Inflammatory macrophage treated with lipopolysaccharide for 4 hours (primary cell): ENCODE data around the gene ZFY.
"Not testable (repeated sequence)": the region's sequence is repeated elsewhere in the genome, so short reads cannot be mapped to it uniquely, and the experiment has no call there.

Experiments
- DNase-seq: peaks from one replicate; pipeline ENCODE4 v3.0.0-alpha.2; 2020

The ZFY gene

DNA sequence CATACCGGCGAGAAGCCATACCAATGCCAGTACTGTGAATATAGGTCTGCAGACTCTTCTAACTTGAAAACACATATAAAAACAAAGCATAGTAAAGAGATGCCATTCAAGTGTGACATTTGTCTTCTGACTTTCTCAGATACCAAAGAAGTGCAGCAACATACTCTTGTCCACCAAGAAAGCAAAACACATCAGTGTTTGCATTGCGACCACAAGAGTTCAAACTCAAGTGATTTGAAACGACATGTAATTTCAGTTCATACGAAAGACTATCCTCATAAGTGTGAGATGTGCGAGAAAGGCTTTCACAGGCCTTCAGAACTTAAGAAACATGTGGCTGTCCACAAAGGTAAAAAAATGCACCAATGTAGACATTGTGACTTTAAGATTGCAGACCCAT, 44.1 kb downstream of the ZFY start:
- no peak for DNase-seq

DNA sequence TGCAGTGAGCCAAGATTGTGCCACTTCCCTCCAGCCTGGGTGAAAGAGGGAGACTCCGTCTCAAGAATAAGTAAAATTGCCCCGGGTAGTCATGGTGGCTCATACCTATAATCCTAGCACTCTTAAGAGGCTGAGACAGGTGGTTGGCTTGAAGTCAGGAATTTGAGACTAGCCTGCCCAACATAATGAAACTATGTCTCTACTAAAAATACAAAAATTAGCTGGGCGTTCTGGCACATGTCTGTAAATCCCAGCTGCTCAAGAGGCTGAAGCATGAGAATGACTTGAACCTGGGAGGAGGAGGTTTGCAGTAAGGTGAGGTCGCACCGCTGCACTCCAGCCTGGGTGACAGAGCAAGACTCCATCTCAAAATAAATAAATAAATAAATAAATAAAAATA, 49.3 kb downstream of the ZFY start:
- DNase-seq: no peak

DNA sequence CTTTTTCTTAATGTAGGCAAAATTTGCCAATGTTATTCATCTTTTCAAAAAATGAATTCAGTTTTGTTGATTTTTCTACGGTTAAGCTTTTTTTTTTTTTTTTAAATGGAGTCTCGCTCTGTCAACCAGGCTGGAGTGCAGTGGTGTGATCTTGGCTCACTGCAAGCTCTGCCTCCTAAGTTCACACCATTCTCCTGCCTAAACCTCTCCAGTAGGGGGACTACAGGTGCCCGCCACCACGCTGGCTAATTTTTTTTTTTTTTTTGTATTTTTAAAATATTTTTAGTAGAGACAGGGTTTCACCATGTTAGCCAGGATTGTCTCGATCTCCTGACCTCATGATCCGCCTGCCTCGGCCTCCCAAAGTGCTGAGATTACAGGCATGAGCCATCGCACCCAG, 52.0 kb downstream of the ZFY start:
- DNase-seq: not testable (repeated sequence)

DNA sequence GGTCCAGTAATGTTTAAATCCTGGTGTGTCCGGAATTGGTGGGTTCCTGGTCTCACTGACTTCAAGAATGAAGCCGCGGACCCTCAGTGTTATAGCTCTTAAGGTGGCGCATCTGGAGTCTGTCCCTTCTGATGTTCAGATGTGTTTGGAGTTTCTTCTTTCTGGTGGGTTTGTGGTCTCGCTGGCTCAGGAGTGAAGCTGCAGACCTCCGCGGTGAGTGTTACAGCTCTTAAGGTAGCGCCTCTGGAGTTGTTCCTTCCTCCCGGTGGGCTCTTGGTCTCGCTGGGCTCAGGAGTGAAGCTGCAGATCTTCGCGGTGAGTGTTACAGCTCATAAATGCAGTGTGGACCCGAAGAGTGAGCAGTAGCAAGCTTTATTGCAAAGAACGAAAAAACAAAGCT, 62.2 kb downstream of the ZFY start:
- DNase-seq: not testable (repeated sequence)

- peak; percentile 33 for DNase-seq
Measured at GRCh38 chrY:3002190-3002589, 67.0 kb downstream of the ZFY start.

DNA sequence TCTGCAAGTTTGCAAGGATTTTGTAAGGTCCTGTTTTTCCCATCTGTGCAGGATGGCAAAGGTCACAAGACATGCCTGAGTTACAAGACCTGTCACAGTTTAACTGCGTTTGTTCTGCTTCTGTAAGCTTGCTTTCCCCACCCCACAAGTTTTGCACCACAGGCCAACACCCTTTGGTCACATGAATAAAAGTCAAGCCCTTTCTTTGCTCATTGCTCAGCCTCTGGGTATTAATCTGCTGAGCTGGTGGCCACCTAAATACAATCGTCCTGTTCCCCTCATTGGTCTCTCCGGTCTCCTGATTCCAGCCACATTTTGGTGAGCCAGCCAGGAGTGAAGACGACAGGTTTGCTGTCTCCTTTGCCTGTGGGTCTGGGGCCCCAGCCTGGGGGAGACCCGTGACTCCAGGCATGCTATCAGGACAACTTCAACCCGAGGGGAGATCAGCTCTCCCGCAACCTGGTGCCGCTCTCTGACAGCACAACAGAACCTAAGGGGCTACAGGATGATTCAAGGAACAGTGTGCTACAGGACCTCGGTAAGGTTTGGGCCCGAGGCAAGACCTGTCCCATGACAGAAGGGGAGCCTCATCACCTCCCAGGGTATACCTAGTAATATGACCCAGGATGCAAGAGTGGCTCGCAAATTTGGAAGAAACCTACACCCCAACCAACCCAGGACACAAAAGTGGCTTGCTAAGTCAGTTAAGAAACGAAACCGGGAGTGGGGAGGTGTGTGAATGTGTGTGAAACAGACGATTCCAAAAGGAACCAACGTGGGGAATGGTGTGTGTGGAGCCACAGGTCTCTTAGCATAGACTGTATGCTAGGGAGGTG, 67.7 kb downstream of the ZFY start:
- peak; percentile 79 for DNase-seq

GRCh38 chrY:3003516-3003830, 68.3 kb downstream of the ZFY start:
- peak; percentile 32 for DNase-seq

DNA sequence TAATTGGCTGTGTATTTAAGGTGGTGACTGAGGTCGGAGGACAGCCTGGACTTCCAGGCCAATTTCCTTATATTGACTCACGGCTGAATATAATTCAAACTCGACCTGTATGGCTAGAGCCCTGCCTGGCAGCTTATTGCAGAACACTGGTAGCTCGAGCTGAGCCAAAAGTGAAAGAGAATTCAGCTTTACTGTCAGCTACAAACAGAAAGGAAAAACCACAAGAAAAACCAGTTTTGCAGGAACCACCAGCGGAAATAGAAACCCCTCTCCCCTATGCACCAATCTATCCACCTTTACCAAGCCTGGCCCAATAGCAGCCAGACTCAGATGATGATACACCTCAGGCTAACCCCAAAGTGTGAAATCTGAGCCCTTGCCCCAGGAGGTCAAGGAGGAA, 68.7 kb downstream of the ZFY start:
- peak; percentile 59 for DNase-seq

DNA sequence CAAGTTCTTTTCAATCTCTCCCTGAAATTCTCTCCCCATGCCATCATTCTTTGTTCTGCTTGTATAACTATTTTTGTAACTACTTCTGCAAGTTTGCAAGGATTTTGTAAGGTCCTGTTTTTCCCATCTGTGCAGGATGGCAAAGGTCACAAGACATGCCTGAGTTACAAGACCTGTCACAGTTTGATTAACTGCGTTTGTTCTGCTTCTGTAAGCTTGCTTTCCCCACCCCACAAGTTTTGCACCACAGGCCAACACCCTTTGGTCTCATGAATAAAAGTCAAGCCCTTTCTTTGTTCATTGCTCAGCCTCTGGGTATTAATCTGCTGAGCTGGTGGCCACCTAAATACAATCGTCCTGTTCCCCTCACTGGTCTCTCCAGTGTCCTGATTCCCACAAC, 70.8 kb downstream of the ZFY start:
- peak; percentile 48 for DNase-seq

GRCh38 chrY:3007967-3008366, 72.8 kb downstream of the ZFY start:
- DNase-seq: no peak

- DNase-seq: no peak
Measured at GRCh38 chrY:3012226-3012625, 77.0 kb downstream of the ZFY start.

DNA sequence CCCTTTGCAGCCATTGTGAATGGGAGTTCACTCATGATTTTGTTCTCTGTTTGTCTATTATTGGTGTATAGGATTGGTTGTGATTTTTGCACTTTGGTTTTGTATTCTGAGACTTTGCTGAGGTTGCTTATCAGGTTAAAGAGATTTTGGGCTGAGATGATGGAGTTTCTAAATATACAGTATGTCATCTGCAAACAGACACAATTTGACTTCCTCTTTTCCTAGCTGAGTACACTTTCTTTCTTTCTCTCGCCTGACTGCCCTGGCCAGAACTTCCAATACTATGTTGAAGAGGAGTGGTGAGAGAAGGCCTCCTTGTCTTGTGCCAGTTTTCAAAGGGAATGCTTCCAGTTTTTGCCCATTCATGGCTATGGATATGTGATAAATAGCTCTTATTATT, 81.4 kb downstream of the ZFY start:
- DNase-seq: peak; percentile 53

- no peak for DNase-seq
Measured at GRCh38 chrY:3018546-3018945, 83.4 kb downstream of the ZFY start.

DNA sequence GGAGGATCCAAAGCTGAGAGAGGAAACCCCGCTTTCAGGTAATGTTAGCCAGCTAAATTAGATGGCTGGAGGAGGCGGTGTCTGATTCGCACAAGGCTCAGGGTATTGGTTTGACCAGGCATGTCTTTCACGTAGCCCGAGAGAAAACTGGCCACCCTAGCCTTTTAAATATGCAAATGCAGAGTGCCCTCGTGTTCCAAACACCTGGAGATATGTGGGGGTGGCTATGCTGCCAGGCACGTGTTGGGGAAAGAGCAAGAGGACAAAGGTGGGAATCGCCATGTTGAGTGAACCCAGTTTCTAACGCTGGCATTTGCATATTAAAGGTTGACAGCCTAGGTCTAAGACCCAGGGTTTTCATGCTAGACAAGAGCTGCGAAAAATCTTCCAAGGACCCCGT, 84.4 kb downstream of the ZFY start:
- no peak for DNase-seq

DNA sequence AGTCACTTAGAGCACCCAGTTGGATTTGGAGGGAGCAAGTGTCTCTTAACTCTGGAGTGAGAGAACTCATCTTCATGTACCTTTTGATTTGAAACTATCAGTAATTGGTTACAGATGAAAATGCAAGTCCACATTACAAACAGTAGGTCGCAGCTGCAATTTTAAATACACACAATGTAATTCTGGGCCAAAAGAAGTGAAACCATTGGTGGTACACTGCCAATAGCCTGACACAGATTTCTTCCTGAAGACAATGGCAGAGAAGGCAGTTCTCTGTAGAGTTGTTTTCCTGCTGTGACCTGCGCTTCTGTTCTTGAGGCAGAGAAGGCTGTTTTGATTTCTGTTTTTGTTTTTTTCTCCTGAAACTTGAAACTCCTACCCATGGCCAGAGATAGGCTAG, 86.0 kb downstream of the ZFY start:
- DNase-seq: no peak

DNA sequence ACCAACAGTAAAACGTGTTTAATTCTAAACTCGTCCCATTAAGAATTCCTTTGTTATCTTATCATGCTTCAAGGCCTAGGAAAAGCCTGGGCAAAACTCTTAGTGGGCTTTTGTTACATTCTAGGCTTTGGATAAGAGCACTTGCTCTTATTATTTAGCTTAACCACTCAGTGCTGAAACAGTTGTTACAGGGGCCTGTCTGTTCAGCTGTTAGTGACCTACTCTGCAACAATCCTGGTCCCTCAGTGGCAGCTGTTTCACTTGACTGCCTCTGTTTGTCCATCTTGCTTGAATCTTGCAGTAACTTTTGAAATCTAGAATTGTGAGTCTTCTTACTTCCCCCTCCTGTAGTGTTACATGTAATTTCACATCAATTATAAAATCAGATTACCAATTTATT, 88.4 kb downstream of the ZFY start:
- DNase-seq: peak; percentile 19

DNA sequence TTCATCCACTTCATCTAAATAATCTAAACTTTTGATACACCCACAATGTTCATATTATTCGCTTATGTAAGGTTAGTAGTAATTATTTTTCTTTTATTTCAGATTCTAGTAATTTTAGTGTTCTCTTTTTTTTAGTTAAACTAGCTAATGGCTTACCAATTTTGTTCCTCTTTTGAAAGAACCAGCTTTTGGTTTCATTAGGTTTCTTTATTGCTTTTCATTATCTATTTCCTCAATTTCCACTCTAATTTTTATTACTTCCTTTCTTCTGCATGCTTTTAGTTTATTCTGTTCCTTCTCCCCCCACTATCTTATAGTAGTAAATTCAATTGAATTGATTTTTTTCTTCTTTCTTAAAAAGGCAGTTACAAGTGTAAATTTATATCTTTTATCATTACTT, 90.2 kb downstream of the ZFY start:
- DNase-seq: peak; percentile 37
